ENCODE measurements around the gene PIEZO2.

DNA sequence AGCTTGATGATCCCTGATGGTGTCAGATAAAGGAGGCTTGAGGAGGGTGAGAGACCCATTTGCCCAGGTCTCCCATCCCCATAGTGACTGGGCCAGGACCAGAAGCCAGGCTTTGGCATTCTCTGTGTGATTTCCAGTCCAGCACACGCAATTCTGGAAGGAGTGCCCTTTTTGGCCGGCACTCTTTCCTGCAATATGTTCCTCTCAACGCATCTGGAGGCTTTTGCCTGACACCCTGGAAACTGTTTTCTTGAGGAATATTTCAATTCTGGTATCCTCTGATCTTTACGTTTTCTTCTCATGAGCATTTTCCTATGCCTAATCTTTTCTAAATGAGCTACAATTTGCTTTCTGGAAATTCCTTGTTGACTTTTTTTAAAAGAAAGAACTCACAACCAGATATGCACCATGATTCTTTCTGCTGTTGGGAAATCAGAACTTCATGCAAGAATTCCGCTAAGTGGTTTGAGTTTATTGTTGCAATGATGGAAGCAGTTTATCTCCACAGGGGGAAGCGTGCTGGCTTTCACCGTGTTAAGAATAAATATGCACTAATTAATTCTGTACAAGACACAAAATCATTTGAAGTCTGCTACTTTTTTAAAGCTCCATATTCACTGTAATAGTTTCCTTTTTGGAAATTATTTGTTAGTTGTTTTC, 479.8 kb downstream of the PIEZO2 start:
- TF ChIP-seq, protein P1, sequence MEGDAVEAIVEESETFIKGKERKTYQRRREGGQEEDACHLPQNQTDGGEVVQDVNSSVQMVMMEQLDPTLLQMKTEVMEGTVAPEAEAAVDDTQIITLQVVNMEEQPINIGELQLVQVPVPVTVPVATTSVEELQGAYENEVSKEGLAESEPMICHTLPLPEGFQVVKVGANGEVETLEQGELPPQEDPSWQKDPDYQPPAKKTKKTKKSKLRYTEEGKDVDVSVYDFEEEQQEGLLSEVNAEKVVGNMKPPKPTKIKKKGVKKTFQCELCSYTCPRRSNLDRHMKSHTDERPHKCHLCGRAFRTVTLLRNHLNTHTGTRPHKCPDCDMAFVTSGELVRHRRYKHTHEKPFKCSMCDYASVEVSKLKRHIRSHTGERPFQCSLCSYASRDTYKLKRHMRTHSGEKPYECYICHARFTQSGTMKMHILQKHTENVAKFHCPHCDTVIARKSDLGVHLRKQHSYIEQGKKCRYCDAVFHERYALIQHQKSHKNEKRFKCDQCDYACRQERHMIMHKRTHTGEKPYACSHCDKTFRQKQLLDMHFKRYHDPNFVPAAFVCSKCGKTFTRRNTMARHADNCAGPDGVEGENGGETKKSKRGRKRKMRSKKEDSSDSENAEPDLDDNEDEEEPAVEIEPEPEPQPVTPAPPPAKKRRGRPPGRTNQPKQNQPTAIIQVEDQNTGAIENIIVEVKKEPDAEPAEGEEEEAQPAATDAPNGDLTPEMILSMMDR (IDR thresholded peaks at IDR 0.05; ENCODE audit: low read depth, low read length, poor library complexity, severe bottlenecking) = no peak
- no peak for TF ChIP-seq EZH2phosphoT487 (IDR thresholded peaks at IDR 0.05; ENCODE audit: borderline replicate concordance, low read length)

Measured in DOHH2 (cell line).